ENCODE data around the gene LCOR.
A peak's percentile ranks its signal among the peaks of the same experiment; 100 is the strongest.

LCOR gene

DNA sequence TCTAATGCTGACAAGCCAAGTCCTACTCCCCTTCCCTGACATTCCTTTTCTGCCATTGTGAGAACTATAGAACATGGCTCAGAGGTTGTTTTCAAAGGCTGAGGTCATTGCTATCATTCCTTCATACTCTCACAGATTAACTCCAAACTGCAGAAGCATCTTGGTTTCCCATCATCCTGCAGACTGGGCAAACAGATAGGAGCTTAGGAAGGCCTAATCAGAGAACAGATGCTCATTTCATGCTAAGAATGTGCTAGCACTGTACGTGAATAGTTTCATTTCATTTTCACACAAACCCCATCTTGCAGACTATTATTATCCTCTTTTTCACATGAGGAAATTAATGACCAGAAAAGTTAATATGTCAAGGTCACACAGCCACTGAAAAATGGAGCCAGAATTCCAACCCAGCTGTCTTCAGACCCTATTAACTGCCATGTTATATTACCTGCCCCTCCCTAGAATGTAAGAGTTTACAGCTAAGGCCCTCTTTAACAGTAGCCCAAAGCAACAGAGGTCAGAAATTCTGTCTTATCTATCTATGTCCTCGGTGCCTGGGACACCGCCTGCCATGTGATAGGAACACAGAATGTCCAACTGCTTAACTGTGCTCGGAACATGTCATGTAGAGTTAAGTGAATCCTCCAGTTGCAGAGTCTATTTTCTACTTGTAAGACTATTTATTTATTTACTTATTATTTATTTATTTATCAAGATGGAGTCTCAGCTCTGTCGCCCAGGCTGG is 2.9 kb upstream of the LCOR start:
- DNase-seq (ENCODE audit: low spot score in 2 of 2), result no peak
- Mint-ChIP-seq H3K9me3 (no peaks in the 10 kb centered on the region), H3K4me3 (no peak overlapping the region), H3K36me3 (ENCODE audit: insufficient read depth) (peaks cover 9% of the 10 kb centered on the region), H3K27me3 (no peaks in the 10 kb centered on the region), H3K27ac (ENCODE audit: low read depth) (no peak overlapping the region), H3K4me1 (peaks cover 24% of the 10 kb centered on the region)
- ATAC-seq (replicated peaks; ENCODE audit: extremely low read depth, poor library complexity, severe bottlenecking), result no peak

DNA sequence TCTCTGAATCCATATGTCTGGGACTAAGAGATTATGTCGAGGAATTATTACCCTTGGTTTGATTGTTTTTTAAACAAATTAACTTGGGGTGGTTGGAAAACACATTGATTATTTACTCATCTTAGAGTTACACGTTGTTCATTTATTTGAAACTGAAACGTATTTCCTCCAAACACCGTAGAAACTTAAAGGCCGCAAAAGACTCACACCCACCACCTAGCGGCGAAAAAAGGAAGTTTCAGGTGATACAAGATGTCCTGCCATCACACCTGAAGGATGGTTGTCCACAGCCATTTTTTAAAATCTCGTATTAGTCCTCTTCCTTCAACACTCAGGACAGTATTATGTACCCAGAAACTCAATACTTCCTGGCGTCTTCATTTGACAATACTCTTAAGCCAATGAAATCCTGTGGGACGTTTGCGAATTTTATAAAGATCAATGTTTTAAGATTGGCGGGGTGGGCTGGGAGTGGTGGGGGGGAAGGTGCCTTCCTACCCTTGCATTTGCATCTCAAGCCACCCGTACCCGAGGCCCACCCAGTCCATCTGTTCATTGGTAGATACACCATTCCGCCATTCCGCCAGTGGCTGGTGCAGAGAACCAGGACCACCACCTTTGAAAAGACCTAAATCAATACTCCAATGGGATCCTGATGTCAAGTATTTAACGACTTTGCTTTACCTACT is 1.4 kb upstream of the LCOR start:
- H3K27ac Mint-ChIP-seq (ENCODE audit: low read depth), result peak overlapping the region; percentile 95
- H3K36me3 Mint-ChIP-seq (ENCODE audit: insufficient read depth), result peaks cover 9% of the 10 kb centered on the region
- peaks cover 35% of the 10 kb centered on the region for H3K4me1 Mint-ChIP-seq
- peak overlapping the region; percentile 59 for H3K4me3 Mint-ChIP-seq
- H3K27me3 Mint-ChIP-seq, result no peaks in the 10 kb centered on the region
- ATAC-seq (replicated peaks; ENCODE audit: extremely low read depth, poor library complexity, severe bottlenecking), result no peak
- DNase-seq (ENCODE audit: low spot score in 2 of 2), result peak; percentile 69 to 76
- H3K9me3 Mint-ChIP-seq, result no peaks in the 10 kb centered on the region

DNA sequence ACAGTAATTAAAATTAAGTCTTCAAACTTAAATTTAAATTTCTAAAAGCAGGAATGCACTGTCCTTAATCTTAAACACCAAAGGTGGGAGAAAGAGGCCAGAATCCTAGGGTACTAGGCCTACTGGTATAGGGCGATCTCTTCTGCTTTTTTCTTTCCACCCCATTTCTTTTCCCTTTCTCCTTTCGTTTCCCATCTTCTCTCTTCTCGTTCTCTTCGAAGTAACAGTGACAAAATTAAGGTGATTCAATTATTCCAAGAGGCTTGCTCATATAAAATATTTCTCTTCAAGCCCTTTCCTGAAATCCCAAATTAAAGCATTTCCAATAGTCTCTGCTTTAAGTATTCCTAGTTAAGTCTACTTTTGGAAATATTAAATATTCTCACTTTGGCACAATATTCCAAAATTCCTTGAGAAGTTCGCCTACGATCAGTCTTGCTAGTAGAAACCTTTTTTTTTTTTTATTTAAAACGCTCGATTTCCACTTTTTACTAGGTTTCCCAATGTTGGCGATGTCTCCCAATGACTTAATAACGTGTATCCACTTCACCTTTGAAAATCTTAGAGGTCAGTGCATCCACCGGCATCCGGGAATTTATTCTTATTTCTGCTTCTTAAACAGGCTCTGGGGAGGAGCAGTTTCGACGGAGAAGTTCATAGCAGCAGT is 765 bp upstream of the LCOR start:
- ATAC-seq (replicated peaks; ENCODE audit: extremely low read depth, poor library complexity, severe bottlenecking) (no peak), DNase-seq (ENCODE audit: low spot score in 2 of 2) (no peak)
- H3K27me3 Mint-ChIP-seq, result no peaks in the 10 kb centered on the region
- H3K36me3 Mint-ChIP-seq (ENCODE audit: insufficient read depth), result peaks cover 9% of the 10 kb centered on the region
- peak overlapping the region; percentile 92 for H3K4me3 Mint-ChIP-seq
- H3K9me3 Mint-ChIP-seq, result no peaks in the 10 kb centered on the region
- peak overlapping the region; percentile 95 for H3K27ac Mint-ChIP-seq (ENCODE audit: low read depth)
- peaks cover 42% of the 10 kb centered on the region for H3K4me1 Mint-ChIP-seq

DNA sequence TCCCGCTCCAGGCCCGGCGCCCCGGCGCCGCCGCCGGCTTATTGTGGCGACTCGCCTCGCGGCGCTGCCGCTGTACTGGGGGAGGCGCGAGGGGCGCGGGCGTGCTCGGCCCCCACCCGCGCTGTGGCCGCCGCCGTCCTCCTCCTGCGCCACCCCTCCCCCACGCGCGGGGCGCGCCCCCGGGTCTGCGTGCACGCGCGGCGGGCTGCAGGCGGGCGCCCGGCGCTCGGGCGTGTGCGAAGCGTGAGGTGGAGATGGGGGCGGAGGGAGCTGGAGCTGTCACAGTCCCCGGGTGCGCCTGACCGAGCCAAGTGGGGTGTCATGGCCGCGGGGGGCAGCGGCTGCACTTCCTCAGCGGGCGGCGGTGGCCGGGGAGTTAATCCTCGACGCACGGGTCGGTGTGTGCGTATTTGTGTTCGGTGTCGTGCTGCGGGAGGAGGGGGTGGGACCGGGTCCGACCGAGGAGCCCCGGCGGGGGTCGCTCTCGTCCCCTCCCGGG is 672 bp downstream of the LCOR start:
- Mint-ChIP-seq H3K9me3 (no peaks in the 10 kb centered on the region), H3K4me3 (peak overlapping the region; percentile 92), H3K27ac (ENCODE audit: low read depth) (peak overlapping the region; percentile 94), H3K36me3 (ENCODE audit: insufficient read depth) (peaks cover 9% of the 10 kb centered on the region), H3K27me3 (no peaks in the 10 kb centered on the region), H3K4me1 (peaks cover 52% of the 10 kb centered on the region)
- ATAC-seq (replicated peaks; ENCODE audit: extremely low read depth, poor library complexity, severe bottlenecking), result peak; percentile 77
- DNase-seq (ENCODE audit: low spot score in 2 of 2), result peak; percentile 81 to 83

DNA sequence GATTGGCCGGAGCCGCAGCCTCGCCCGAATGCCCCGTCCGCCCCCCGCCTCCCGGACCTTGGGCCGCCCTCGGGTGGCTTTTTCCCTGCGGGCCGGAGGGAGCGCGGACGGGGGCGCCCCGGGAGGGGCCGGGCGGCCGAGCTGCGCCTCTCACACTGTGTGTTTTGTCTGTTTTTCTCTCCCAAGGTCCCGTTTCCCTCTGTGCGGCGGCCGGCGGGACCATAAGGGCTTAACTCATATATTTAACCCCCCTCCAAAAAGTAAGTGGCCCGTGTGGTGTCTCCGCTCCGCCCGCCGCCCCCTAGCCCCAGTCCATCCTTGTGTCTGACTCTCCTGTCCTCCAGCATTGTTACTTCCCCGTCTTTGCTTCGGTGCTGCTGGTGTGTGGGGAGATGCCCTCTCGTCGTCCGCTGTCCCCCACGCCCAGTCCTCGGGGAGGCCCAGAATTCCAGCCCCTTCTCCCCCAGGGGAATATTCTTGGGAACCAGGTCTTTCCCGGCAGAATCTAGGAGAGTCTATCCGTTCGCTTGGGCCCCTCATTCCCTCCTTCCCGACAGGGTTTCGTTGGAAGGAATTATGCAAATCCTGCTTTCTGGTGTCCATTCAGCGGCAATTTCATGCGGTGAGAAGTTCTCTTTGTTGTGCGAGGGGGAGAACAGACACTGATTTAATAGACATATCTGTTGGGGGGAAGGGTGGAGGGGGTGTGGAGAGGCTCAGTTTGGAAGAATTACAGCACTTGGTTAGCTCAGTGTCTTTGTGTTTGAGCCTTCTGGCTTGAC is 1.3 kb downstream of the LCOR start:
- H3K4me3 Mint-ChIP-seq, result peak overlapping the region; percentile 92
- DNase-seq (ENCODE audit: low spot score in 2 of 2) (no peak), ATAC-seq (replicated peaks; ENCODE audit: extremely low read depth, poor library complexity, severe bottlenecking) (no peak)
- H3K36me3 Mint-ChIP-seq (ENCODE audit: insufficient read depth), result peaks cover 9% of the 10 kb centered on the region
- H3K4me1 Mint-ChIP-seq, result peaks cover 58% of the 10 kb centered on the region
- H3K27me3 Mint-ChIP-seq, result no peaks in the 10 kb centered on the region
- H3K27ac Mint-ChIP-seq (ENCODE audit: low read depth), result peak overlapping the region; percentile 94
- H3K9me3 Mint-ChIP-seq, result no peaks in the 10 kb centered on the region

GRCh38 chr10:96834120-96834519 is 2.0 kb downstream of the LCOR start:
- Mint-ChIP-seq H3K27ac (ENCODE audit: low read depth) (peak overlapping the region; percentile 94), H3K36me3 (ENCODE audit: insufficient read depth) (peaks cover 9% of the 10 kb centered on the region), H3K9me3 (no peaks in the 10 kb centered on the region), H3K4me3 (peak overlapping the region; percentile 92), H3K4me1 (peaks cover 65% of the 10 kb centered on the region), H3K27me3 (no peaks in the 10 kb centered on the region)
- no peak for ATAC-seq (replicated peaks; ENCODE audit: extremely low read depth, poor library complexity, severe bottlenecking)
- no peak for DNase-seq (ENCODE audit: low spot score in 2 of 2)

DNA sequence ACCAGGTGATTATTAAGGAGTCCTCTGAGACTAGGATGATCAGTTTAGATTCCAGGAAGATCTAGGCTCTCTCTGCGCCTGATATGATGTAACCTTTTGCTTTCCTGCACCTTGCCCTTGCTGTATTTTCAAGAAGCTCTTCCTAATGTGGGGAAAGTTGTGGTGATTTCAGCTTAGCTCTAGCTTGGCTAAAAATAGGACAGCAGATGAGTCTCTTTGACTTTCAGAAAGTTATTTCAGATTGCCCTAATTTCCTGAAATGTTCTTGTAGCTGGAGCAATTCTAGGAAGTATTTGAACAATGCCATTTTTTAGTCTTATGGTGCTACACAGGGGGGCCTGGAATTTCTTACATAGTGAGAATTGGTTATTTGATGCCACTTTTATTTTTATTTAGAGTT is 3.8 kb downstream of the LCOR start:
- Mint-ChIP-seq H3K27me3 (no peaks in the 10 kb centered on the region), H3K36me3 (ENCODE audit: insufficient read depth) (peaks cover 11% of the 10 kb centered on the region), H3K4me1 (peaks cover 72% of the 10 kb centered on the region), H3K9me3 (no peaks in the 10 kb centered on the region), H3K27ac (ENCODE audit: low read depth) (no peak overlapping the region), H3K4me3 (peak overlapping the region; percentile 6)
- DNase-seq (ENCODE audit: low spot score in 2 of 2), result no peak
- ATAC-seq (replicated peaks; ENCODE audit: extremely low read depth, poor library complexity, severe bottlenecking), result no peak

DNA sequence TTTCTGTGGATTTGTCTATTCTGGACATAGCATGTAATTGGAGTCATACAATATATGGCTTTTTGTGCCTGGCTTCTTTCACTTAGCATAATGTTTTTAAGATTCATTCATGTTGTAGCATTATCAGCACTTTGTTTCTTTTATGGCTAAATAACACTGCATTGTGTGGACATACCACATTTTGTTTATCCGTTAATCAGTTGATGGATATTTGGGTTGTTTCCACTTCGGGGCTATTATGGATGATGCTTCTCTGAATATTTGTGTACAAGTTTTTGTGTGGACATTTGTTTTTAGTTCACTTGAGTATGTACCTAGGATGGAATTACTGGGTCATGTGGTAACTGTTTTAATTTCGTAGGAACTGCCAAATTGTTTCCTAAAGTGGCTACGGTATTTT is 6.4 kb downstream of the LCOR start:
- Mint-ChIP-seq H3K4me1 (peaks cover 67% of the 10 kb centered on the region), H3K4me3 (no peak overlapping the region), H3K27ac (ENCODE audit: low read depth) (no peak overlapping the region)

GRCh38 chr10:96840841-96841518 is 8.9 kb downstream of the LCOR start:
- H3K36me3 Mint-ChIP-seq (ENCODE audit: insufficient read depth), result peaks cover 2% of the 10 kb centered on the region
- no peak overlapping the region for H3K4me3 Mint-ChIP-seq
- no peak overlapping the region for H3K27ac Mint-ChIP-seq (ENCODE audit: low read depth)
- ATAC-seq (replicated peaks; ENCODE audit: extremely low read depth, poor library complexity, severe bottlenecking), result no peak
- peaks cover 63% of the 10 kb centered on the region for H3K4me1 Mint-ChIP-seq
- no peak for DNase-seq (ENCODE audit: low spot score in 2 of 2)
- H3K9me3 Mint-ChIP-seq, result no peaks in the 10 kb centered on the region
- no peaks in the 10 kb centered on the region for H3K27me3 Mint-ChIP-seq

More for the DNA sequence above, 6.4 kb downstream of the LCOR start:
- Mint-ChIP-seq H3K9me3 (no peaks in the 10 kb centered on the region), H3K27me3 (no peaks in the 10 kb centered on the region), H3K36me3 (ENCODE audit: insufficient read depth) (peaks cover 3% of the 10 kb centered on the region)
- DNase-seq (ENCODE audit: low spot score in 2 of 2), result no peak
- no peak for ATAC-seq (replicated peaks; ENCODE audit: extremely low read depth, poor library complexity, severe bottlenecking)

DNA sequence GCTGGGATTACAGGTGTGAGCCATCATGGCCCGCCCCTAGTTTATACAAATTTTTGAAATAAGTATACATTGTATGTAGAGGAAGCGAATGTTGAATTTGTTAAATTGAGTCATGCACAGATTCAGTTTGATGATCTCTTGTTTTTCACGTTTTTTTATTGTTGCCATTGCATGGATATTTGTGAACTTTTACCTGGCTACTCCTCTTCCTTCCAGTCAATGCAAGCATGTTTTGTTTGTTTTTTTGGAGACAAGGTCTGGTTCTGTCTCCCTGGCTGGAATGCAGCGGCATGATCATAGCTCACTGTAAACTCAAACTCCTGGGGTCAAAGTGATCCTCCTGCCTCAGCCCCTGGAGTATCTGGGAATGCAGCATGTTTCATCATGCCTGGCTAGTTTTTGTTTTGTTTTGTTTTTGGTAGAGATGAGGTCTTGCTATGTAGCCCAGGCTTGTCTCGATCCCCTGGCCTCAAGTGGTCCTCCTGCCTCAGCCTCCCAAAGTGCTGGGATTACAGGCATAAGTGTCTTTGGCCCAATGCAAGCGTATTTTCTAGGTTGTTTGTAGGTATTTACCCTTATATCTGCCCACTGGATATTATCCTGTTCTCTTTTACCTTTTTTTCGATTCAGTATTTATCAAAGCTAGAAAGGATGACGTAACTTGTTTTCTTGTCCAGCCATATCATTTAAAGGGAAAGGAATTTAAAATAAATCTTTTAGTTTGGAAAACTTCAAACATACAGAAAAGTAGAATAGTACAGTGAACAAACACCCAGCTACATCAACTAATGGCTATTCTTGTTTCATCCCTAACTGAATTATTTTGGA is 11.0 kb downstream of the LCOR start:
- Mint-ChIP-seq H3K27ac (ENCODE audit: low read depth) (no peak overlapping the region), H3K4me3 (no peak overlapping the region), H3K27me3 (no peaks in the 10 kb centered on the region), H3K4me1 (peaks cover 56% of the 10 kb centered on the region), H3K36me3 (ENCODE audit: insufficient read depth) (peaks cover 3% of the 10 kb centered on the region), H3K9me3 (no peaks in the 10 kb centered on the region)
- ATAC-seq (replicated peaks; ENCODE audit: extremely low read depth, poor library complexity, severe bottlenecking) (no peak), DNase-seq (ENCODE audit: low spot score in 2 of 2) (no peak)

- no peak for ATAC-seq (replicated peaks; ENCODE audit: extremely low read depth, poor library complexity, severe bottlenecking)
- peaks cover 3% of the 10 kb centered on the region for H3K36me3 Mint-ChIP-seq (ENCODE audit: insufficient read depth)
- no peaks in the 10 kb centered on the region for H3K9me3 Mint-ChIP-seq
- DNase-seq (ENCODE audit: low spot score in 2 of 2), result no peak
- H3K27me3 Mint-ChIP-seq, result no peaks in the 10 kb centered on the region
- H3K4me1 Mint-ChIP-seq, result peaks cover 48% of the 10 kb centered on the region
- no peak overlapping the region for H3K27ac Mint-ChIP-seq (ENCODE audit: low read depth)
- no peak overlapping the region for H3K4me3 Mint-ChIP-seq
These were observed 11.7 kb downstream of the LCOR start for GRCh38 chr10:96843823-96844222.

Measured in central memory CD8-positive, alpha-beta T cell (primary cell).